Mucosa of stomach (tissue), 1 donor: Measurements from ENCODE around the gene TBL2.

Source experiments
- H3K27me3 ChIP-seq: one replicate; pipeline ENCODE4 v1.7.0; 2013; ENCODE audit warnings: mild to moderate bottlenecking, low read length; ENCODE audit not compliant: control insufficient read depth, insufficient read depth
- H3K36me3 ChIP-seq: one replicate; pipeline ENCODE4 v1.7.0; 2013; ENCODE audit warnings: low read length; ENCODE audit not compliant: control insufficient read depth, insufficient read depth
- H3K4me1 ChIP-seq: one replicate; pipeline ENCODE4 v1.7.0; 2013; ENCODE audit warnings: mild to moderate bottlenecking, low read length; ENCODE audit not compliant: control insufficient read depth, insufficient read depth
- H3K4me3 ChIP-seq: one replicate; pipeline ENCODE4 v1.7.0; 2013; ENCODE audit warnings: low read length
- H3K9ac ChIP-seq: one replicate; pipeline ENCODE4 v1.7.0; 2013; ENCODE audit warnings: mild to moderate bottlenecking, low read length, moderate library complexity
- H3K9me3 ChIP-seq: one replicate; pipeline ENCODE4 v1.7.0; 2013; ENCODE audit warnings: mild to moderate bottlenecking, low read length, moderate library complexity; ENCODE audit not compliant: control insufficient read depth
- donor health status: Pancreatic carcinoma.

Gene TBL2

DNA sequence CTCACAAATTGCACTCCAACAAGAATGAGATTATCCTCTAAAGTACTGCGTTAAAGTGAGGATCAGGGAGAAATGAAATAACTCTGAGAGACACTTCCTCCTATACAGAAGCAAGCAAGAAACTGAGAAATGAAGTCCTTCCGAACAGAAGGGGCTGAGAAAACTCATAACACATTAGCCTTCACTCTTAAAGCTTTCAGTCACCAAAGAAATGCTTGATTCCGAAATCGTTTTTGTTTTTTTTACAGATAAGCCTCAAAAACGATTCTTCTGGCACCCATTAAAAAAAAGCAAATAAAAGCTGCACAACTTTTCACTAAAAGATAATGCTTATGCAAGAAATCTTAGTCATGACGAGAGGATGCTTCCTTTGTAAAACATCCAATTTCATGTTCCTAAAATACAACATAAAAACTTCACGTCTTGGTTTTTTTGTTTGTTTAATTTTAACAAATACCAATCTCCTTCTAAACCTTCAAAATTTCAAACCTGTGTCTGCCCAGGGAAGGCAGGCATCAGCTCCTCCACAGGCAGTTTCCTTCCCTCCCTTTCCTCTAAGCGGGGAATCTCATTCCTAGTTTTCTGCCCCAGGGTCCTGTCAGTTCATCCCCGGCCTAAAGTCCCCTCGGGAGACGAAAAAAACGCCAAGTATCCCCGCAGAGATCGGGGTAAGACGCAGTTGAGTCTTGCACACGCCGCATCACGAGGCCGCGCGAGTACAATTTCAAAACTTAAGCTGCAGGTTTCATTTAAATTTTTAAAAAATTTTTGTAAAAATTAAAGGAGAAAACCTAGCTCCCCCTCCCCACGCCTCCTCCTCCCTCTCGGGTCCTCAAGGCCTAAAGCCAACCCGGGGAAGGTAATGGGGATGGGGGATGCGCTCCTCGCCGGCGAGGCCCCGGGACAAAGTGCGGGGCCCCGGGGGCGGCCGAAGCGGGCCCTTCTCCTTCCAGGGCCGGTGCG is 57.4 kb downstream of the TBL2 start:
- Histone ChIP-seq H3K9ac (peak overlapping the region; percentile 78), H3K4me3 (no peak overlapping the region), H3K36me3 (no peaks in the 10 kb centered on the region), H3K27me3 (no peaks in the 10 kb centered on the region), H3K9me3 (no peaks in the 10 kb centered on the region), H3K4me1 (peaks cover 9% of the 10 kb centered on the region)

DNA sequence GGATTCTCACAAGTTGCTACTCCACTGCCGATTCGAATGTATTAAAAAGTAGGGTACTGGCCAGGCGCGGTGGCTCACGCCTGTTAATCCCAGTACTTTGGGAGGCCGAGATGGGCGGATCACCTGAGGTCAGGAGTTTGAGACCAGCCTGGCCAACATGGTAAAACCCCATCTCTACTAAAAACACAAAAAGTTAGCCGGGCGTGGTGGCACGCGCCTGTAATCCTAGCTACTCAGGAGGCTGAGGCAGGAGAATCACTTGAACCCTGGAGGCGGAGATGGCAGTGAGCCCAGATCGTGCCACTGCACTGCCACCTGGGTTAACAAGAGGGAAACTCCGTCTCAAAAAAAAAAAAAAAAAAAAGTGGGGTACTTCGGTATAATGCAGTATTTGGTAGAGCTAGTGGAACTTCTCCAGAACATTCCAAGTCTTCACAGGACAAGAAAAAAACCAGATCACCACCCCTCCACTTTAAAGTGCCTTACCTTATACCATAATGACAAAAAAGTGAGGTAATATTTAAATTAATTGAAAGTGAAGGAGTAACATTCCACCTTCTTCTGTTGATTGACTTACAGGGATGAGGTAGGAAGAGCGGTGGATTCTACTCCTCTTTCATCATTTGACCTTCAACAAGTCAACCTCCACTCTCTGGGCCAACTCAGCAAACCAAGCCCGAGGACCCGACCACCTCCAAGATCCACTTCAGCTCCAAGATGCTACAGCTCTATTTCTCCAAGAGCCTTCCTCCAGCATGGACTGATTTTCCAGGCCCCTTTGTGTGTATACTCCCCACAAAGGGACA is 58.3 kb downstream of the TBL2 start:
- H3K4me1 ChIP-seq: peaks cover 9% of the 10 kb centered on the region
- H3K9ac ChIP-seq: peak overlapping the region; percentile 78

DNA sequence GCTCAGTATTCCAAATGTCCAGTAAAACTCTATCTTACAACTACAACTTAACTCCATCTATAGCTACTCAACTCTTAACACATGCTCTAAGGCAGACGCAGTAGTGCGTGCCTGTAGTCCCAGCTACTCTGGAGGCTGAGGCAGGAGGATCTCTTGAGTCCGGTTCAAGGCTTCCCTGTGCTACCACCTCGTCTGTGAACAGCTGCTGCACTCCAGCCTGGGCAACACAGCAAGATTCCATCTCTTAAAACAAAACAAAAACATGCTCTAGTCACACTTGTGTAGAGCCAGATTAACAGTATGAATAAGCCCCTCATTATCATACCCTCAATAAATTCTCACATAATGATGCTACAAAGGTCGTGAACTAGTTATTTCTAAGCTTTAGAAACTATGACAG is 59.9 kb downstream of the TBL2 start:
- no peaks in the 10 kb centered on the region for H3K36me3 ChIP-seq
- H3K4me3 ChIP-seq: no peak overlapping the region
- H3K9ac ChIP-seq: peak overlapping the region; percentile 1
- H3K4me1 ChIP-seq: peaks cover 9% of the 10 kb centered on the region
- no peaks in the 10 kb centered on the region for H3K27me3 ChIP-seq
- H3K9me3 ChIP-seq: no peaks in the 10 kb centered on the region

More for the DNA sequence above, 58.3 kb downstream of the TBL2 start:
- H3K9me3 ChIP-seq: no peaks in the 10 kb centered on the region
- H3K4me3 ChIP-seq: no peak overlapping the region
- no peaks in the 10 kb centered on the region for H3K36me3 ChIP-seq
- no peaks in the 10 kb centered on the region for H3K27me3 ChIP-seq
